Duodenal mucosa (tissue), 2 donors: ENCODE measurements around the gene CSHL1.
"Not testable (repeated sequence)": the region's sequence is repeated elsewhere in the genome, so short reads cannot be mapped to it uniquely, and the experiment has no call there.

ENCODE experiments used
- H3K27ac ChIP-seq: one replicate; pipeline ENCODE4 v1.7.0; 2013; ENCODE audit warnings: low read depth, low read length
- H3K27me3 ChIP-seq, 2 donors: one replicate each; pipeline ENCODE4 v1.7.0; 2013; ENCODE audit warnings: low read length in 2 of 2, control low read depth in 1 of 2; ENCODE audit not compliant: insufficient read depth in 2 of 2, control insufficient read depth in 1 of 2
- H3K36me3 ChIP-seq, 2 donors: one replicate each; pipeline ENCODE4 v1.7.0; 2013; ENCODE audit warnings: low read length in 2 of 2, control low read depth in 1 of 2; ENCODE audit not compliant: insufficient read depth in 2 of 2, control insufficient read depth in 1 of 2
- H3K4me1 ChIP-seq, 2 donors: one replicate each; pipeline ENCODE4 v1.7.0; 2013; ENCODE audit warnings: low read length in 2 of 2, control low read depth in 1 of 2; ENCODE audit not compliant: insufficient read depth in 2 of 2, control insufficient read depth in 1 of 2
- H3K4me3 ChIP-seq, 2 donors: one replicate each; pipeline ENCODE4 v1.7.0; 2013; ENCODE audit warnings: low read length in 2 of 2, low read depth in 1 of 2
- H3K9ac ChIP-seq, 2 donors: one replicate each; pipeline ENCODE4 v1.7.0; 2013; ENCODE audit warnings: low read length in 2 of 2, low read depth in 1 of 2
- H3K9me3 ChIP-seq, 2 donors: one replicate each; pipeline ENCODE4 v1.7.0; 2013; ENCODE audit warnings: low read length in 2 of 2, control low read depth in 1 of 2; ENCODE audit not compliant: control insufficient read depth in 1 of 2

Gene CSHL1

GRCh38 chr17:63929860-63930766 is 19.1 kb upstream of the CSHL1 start:
- Histone ChIP-seq H3K4me1 (peaks cover 7 to 9% of the 10 kb centered on the region in 2 donors), H3K9ac (peak overlapping the region in 1 of 2 donors; percentile 29), H3K9me3 (no peaks in the 10 kb centered on the region), H3K27me3 (no peaks in the 10 kb centered on the region), H3K36me3 (no peaks in the 10 kb centered on the region), H3K27ac (no peak overlapping the region), H3K4me3 (peak overlapping the region in 1 of 2 donors; percentile 66)

- Histone ChIP-seq H3K9ac (no peak overlapping the region), H3K36me3 (no peaks in the 10 kb centered on the region), H3K27me3 (no peaks in the 10 kb centered on the region), H3K9me3 (no peaks in the 10 kb centered on the region), H3K4me1 (peaks cover 7 to 9% of the 10 kb centered on the region in 2 donors), H3K4me3 (no peak overlapping the region), H3K27ac (no peak overlapping the region)
These were observed 18.1 kb upstream of the CSHL1 start for GRCh38 chr17:63928966-63929695.

- Histone ChIP-seq H3K27me3 (no peaks in the 10 kb centered on the region), H3K9me3 (no peaks in the 10 kb centered on the region), H3K27ac (no peak overlapping the region), H3K9ac (no peak overlapping the region), H3K4me1 (peaks cover 7 to 9% of the 10 kb centered on the region in 2 donors), H3K4me3 (no peak overlapping the region), H3K36me3 (no peaks in the 10 kb centered on the region)
These were observed 17.2 kb upstream of the CSHL1 start for GRCh38 chr17:63928172-63928666.

- Histone ChIP-seq H3K36me3 (no peaks in the 10 kb centered on the region), H3K4me1 (peaks cover 7 to 9% of the 10 kb centered on the region in 2 donors), H3K27ac (no peak overlapping the region), H3K4me3 (no peak overlapping the region), H3K9ac (no peak overlapping the region), H3K27me3 (no peaks in the 10 kb centered on the region), H3K9me3 (no peaks in the 10 kb centered on the region)
These were observed 16.6 kb upstream of the CSHL1 start for GRCh38 chr17:63927464-63928171.

- Histone ChIP-seq H3K9me3 (no peaks in the 10 kb centered on the region), H3K4me1 (peaks cover under 1 to 6% of the 10 kb centered on the region in 2 donors), H3K36me3 (no peaks in the 10 kb centered on the region), H3K27me3 (no peaks in the 10 kb centered on the region), H3K9ac (no peak overlapping the region), H3K4me3 (no peak overlapping the region), H3K27ac (no peak overlapping the region)
These were observed 15.1 kb upstream of the CSHL1 start for GRCh38 chr17:63926164-63926563.

- Histone ChIP-seq H3K4me3 (no peak overlapping the region), H3K9ac (no peak overlapping the region), H3K4me1 (peaks cover 0 to 1% of the 10 kb centered on the region in 2 donors), H3K9me3 (no peaks in the 10 kb centered on the region), H3K27ac (no peak overlapping the region), H3K36me3 (no peaks in the 10 kb centered on the region), H3K27me3 (no peaks in the 10 kb centered on the region)
These were observed 14.6 kb upstream of the CSHL1 start for GRCh38 chr17:63925615-63926014.

- H3K27ac ChIP-seq, H3K27me3 ChIP-seq, H3K4me3 ChIP-seq, H3K9me3 ChIP-seq, H3K4me1 ChIP-seq, H3K36me3 ChIP-seq, H3K9ac ChIP-seq: not testable (repeated sequence)
These were observed 11.3 kb upstream of the CSHL1 start for GRCh38 chr17:63922402-63922801.

- not testable (repeated sequence) for H3K9me3 ChIP-seq, H3K4me1 ChIP-seq, H3K27me3 ChIP-seq, H3K4me3 ChIP-seq, H3K27ac ChIP-seq, H3K9ac ChIP-seq, H3K36me3 ChIP-seq
These were observed 9.7 kb upstream of the CSHL1 start for GRCh38 chr17:63920779-63921178.

GRCh38 chr17:63920050-63920449 is 9.0 kb upstream of the CSHL1 start:
- H3K27ac ChIP-seq, H3K9me3 ChIP-seq, H3K27me3 ChIP-seq, H3K4me3 ChIP-seq, H3K36me3 ChIP-seq, H3K4me1 ChIP-seq, H3K9ac ChIP-seq: not testable (repeated sequence)

GRCh38 chr17:63919311-63919723 is 8.3 kb upstream of the CSHL1 start:
- H3K4me3 ChIP-seq, result no peak overlapping the region
- no peaks in the 10 kb centered on the region for H3K9me3 ChIP-seq
- H3K27ac ChIP-seq, result no peak overlapping the region
- H3K9ac ChIP-seq, result no peak overlapping the region
- no peaks in the 10 kb centered on the region for H3K4me1 ChIP-seq
- H3K36me3 ChIP-seq, result no peaks in the 10 kb centered on the region
- H3K27me3 ChIP-seq, result peaks cover 0 to 5% of the 10 kb centered on the region in 2 donors
